ENCODE measurements around the gene CUX1.

CUX1 gene

DNA sequence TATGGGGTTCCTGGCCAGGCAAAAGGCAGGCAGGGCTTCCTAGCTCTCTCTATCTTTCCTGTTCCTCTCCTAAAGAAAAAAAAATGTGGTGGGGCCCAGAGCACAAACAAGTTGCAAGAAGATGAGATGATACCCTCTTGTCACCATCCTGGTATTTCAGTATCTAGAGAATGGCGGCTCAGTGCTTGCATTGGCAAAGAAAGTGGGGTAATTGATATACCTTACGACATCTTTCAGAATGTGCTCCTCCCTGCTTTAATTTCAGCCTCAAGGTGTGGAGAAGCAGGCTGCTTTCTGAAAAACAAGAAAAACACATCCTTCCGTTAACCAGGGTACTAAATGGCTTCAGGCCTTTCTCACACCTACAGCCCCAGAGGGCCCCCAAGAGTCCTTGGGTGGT lies 34.5 kb upstream of the CUX1 start:
- Histone ChIP-seq H3K36me3 (no peaks in the 10 kb centered on the region), H3K27ac (no peak overlapping the region), H3K4me3 (ENCODE audit: low read depth in 1 of 2, low read length in 1 of 2) (no peak overlapping the region), H3K4me1 (ENCODE audit: control insufficient read depth in 1 of 2, insufficient read depth in 1 of 2, low read depth in 1 of 2, low read length in 1 of 2) (peaks cover 0 to 10% of the 10 kb centered on the region in 2 experiments), H3K27me3 (no peaks in the 10 kb centered on the region), H3K9me3 (no peaks in the 10 kb centered on the region)
- TF ChIP-seq, protein P1, sequence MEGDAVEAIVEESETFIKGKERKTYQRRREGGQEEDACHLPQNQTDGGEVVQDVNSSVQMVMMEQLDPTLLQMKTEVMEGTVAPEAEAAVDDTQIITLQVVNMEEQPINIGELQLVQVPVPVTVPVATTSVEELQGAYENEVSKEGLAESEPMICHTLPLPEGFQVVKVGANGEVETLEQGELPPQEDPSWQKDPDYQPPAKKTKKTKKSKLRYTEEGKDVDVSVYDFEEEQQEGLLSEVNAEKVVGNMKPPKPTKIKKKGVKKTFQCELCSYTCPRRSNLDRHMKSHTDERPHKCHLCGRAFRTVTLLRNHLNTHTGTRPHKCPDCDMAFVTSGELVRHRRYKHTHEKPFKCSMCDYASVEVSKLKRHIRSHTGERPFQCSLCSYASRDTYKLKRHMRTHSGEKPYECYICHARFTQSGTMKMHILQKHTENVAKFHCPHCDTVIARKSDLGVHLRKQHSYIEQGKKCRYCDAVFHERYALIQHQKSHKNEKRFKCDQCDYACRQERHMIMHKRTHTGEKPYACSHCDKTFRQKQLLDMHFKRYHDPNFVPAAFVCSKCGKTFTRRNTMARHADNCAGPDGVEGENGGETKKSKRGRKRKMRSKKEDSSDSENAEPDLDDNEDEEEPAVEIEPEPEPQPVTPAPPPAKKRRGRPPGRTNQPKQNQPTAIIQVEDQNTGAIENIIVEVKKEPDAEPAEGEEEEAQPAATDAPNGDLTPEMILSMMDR (IDR thresholded peaks at IDR 0.05): no peak

DNA sequence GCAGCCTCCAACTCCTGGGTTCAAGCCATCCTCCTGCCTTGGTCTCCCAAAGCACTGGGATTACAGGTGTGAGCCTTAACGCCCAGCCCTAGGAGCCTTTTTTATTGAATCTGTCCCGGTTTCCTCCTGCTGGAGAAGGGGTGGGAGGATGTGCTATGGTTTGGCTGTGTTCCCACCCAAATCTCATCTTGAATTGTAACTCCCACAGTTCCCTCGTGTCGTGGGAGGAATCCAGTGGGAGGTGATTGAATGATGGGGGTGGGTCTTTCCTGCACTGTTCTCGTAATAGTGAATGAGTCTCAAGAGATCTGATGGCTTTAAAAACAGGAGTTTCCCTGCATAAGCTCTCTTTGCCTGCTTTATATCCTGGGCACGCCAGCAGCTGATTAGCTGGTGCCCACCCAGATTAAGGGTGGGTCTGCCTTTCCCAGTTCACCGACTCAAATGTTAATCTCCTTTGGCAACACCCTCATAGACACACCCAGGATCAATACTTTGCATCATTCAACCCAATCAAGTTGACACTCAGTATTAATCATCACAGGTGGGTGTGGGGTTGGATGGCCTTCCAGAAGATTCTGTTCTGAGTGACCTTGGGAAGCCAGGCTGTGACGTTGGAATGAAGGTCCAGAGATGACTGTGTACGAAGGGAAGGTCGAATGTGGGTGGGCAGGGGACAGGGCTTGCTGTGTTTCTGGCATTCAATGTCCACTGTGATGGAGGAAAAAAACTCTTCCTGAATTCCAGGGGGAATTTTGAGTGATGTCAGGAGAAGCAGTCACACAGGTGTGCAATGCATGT lies 33.8 kb upstream of the CUX1 start:
- no peaks in the 10 kb centered on the region for H3K27me3 ChIP-seq
- TF ChIP-seq, protein P1 (IDR thresholded peaks at IDR 0.05): no peak
- H3K4me1 ChIP-seq (ENCODE audit: control insufficient read depth in 1 of 2, insufficient read depth in 1 of 2, low read depth in 1 of 2, low read length in 1 of 2): peaks cover 0 to 10% of the 10 kb centered on the region in 2 experiments

DNA sequence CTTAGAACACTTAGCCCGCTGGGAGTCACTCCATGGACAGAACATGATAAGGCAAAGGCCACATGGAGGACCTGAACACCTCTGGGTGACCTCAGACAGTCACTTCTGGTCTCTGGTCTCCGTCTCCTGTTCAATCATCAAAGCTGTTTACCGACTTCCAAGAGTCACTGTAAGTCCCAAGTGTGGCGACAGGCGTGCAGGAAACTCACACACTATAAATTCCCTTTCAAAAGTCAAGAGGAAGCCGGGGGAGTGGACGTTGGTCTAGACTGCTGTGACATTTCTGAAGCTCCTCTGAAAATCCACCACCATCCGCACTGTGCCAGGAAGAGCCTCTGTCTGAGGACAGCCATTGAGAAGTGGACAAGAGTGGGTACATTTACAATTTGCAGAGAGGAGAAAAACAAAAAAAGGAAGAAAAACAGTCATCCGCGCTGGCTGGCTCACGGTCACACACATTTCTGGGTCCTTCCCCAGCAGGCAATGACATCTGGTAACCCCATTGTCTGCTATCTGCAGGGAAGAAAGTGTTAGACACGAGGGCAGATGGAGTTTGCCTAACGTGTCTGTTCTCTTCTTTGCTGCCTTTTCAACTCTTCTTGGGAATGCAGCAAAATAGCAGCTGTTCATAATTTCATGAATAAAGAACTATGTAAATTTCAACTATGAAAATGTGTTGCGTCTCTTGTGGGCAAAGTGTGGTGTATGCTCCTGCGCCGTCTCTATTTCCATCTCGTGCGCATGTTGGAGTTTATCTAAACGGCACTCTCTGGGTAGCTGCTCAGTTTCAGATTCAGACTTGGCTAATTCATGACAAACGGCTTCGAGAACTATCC lies 32.9 kb upstream of the CUX1 start:
- Histone ChIP-seq H3K4me3 (ENCODE audit: low read depth in 1 of 2, low read length in 1 of 2) (no peak overlapping the region), H3K9me3 (no peaks in the 10 kb centered on the region), H3K36me3 (no peaks in the 10 kb centered on the region), H3K4me1 (ENCODE audit: control insufficient read depth in 1 of 2, insufficient read depth in 1 of 2, low read depth in 1 of 2, low read length in 1 of 2) (peaks cover 0 to 10% of the 10 kb centered on the region in 2 experiments), H3K27ac (no peak overlapping the region), H3K27me3 (no peaks in the 10 kb centered on the region)
- TF ChIP-seq, protein P1 (IDR thresholded peaks at IDR 0.05): no peak

More for the DNA sequence above, 33.8 kb upstream of the CUX1 start:
- Histone ChIP-seq H3K9me3 (no peaks in the 10 kb centered on the region), H3K27ac (no peak overlapping the region), H3K4me3 (ENCODE audit: low read depth in 1 of 2, low read length in 1 of 2) (no peak overlapping the region), H3K36me3 (no peaks in the 10 kb centered on the region)

DNA sequence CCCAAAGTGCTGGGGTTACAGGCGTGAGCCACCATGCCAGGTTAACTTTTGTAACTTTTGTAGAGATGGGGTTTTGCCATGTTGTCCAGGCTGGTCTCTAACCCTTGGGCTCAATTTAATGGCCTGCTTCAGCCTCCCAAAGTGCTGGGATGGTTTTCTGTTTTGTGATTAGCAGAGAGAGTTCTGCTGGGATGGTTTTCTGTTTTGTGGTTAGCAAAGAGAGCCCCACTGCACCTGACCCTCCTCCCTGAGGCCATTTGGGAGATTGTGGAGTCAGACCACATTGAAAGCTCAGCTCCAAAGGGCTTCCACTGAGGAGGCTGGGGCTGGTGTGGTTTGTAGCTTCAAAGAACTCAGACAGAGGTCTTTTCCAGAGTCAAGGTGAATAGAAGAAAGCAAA lies 29.6 kb upstream of the CUX1 start:
- H3K9me3 ChIP-seq: no peaks in the 10 kb centered on the region
- H3K4me1 ChIP-seq (ENCODE audit: control insufficient read depth in 1 of 2, insufficient read depth in 1 of 2, low read depth in 1 of 2, low read length in 1 of 2): peaks cover 0 to 10% of the 10 kb centered on the region in 2 experiments
- H3K27ac ChIP-seq: no peak overlapping the region
- TF ChIP-seq, protein P1 (IDR thresholded peaks at IDR 0.05): no peak
- no peaks in the 10 kb centered on the region for H3K27me3 ChIP-seq
- H3K4me3 ChIP-seq (ENCODE audit: low read depth in 1 of 2, low read length in 1 of 2): no peak overlapping the region
- H3K36me3 ChIP-seq: no peaks in the 10 kb centered on the region

DNA sequence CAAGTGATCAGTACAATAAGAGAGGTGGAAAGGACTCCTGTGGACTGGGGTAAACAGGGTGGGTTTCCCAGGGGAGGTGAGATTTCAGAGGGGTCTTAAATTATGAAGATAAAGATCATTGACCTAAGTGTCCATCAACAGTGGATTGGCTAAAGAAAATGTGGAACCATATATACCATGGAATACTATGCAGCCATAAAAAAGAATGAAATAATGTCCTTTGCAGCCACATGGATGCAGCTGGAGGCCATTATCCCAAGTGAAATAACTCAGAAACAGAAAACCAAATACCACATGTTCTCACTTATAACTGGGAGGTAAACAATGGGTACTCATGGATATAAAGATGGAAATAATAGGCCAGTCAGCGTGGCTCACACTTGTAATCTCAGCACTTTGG lies 28.9 kb upstream of the CUX1 start:
- Histone ChIP-seq H3K9me3 (no peaks in the 10 kb centered on the region), H3K27ac (no peak overlapping the region), H3K27me3 (no peaks in the 10 kb centered on the region), H3K36me3 (no peaks in the 10 kb centered on the region), H3K4me1 (ENCODE audit: control insufficient read depth in 1 of 2, insufficient read depth in 1 of 2, low read depth in 1 of 2, low read length in 1 of 2) (peaks cover 0 to 10% of the 10 kb centered on the region in 2 experiments), H3K4me3 (ENCODE audit: low read depth in 1 of 2, low read length in 1 of 2) (no peak overlapping the region)
- TF ChIP-seq, protein P1 (IDR thresholded peaks at IDR 0.05): no peak

Data from neutrophil (primary cell).